H9 (cell line): Measurements from ENCODE around the gene KIF21B. TPM values are rescaled to one million over a fixed set of nuclear protein-coding genes. Genes with fewer than 3 reads are reported as not detected.

Experiments
- DNase-seq: peaks from one replicate; pipeline ENCODE4 v3.0.0-alpha.2; 2017
- H2AFZ ChIP-seq: one replicate; pipeline ENCODE4 v1.6.1; 2013; ENCODE audit warnings: mild to moderate bottlenecking, low read length, control low read depth, moderate library complexity
- H2AK5ac ChIP-seq: 2 replicates; pipeline ENCODE4 v1.6.1; 2013; ENCODE audit warnings: low read length, control low read depth, mixed read lengths; ENCODE audit not compliant: insufficient read length
- H2BK120ac ChIP-seq: one replicate; pipeline ENCODE4 v1.6.1; 2013; ENCODE audit warnings: low read depth, mild to moderate bottlenecking, low read length, control low read depth, inconsistent platforms; ENCODE audit not compliant: poor library complexity, severe bottlenecking
- H2BK12ac ChIP-seq: 2 replicates; pipeline ENCODE4 v1.6.1; 2013; ENCODE audit warnings: low read length, control low read depth, mixed read lengths, low read depth; ENCODE audit not compliant: insufficient read length
- H2BK15ac ChIP-seq: 2 replicates; pipeline ENCODE4 v1.6.1; 2013; ENCODE audit warnings: low read depth, low read length, control low read depth
- H2BK20ac ChIP-seq: one replicate; pipeline ENCODE4 v1.6.1; 2013; ENCODE audit warnings: low read depth, mild to moderate bottlenecking, low read length, control low read depth, inconsistent platforms; ENCODE audit not compliant: poor library complexity, severe bottlenecking
- H2BK5ac ChIP-seq: 2 replicates; pipeline ENCODE4 v1.6.1; 2013; ENCODE audit warnings: low read length, control low read depth, mixed read lengths; ENCODE audit not compliant: insufficient read length
- H3K14ac ChIP-seq: 2 replicates; pipeline ENCODE4 v1.6.1; 2013; ENCODE audit warnings: low read length, control low read depth; ENCODE audit not compliant: insufficient read depth
- H3K18ac ChIP-seq: 2 replicates; pipeline ENCODE4 v1.6.1; 2013; ENCODE audit warnings: low read depth, mild to moderate bottlenecking, mixed read lengths, low read length, control low read depth; ENCODE audit not compliant: insufficient read length
- H3K23ac ChIP-seq: 2 replicates; pipeline ENCODE4 v1.6.1; 2013; ENCODE audit warnings: low read length, control low read depth, mixed read lengths, low read depth; ENCODE audit not compliant: insufficient read length
- H3K23me2 ChIP-seq: 2 replicates; pipeline ENCODE4 v1.6.1; 2013; ENCODE audit warnings: low read depth, mild to moderate bottlenecking, mixed read lengths, low read length, control low read depth; ENCODE audit not compliant: insufficient read length, poor library complexity, severe bottlenecking
- H3K27ac ChIP-seq: 2 replicates; pipeline ENCODE4 v1.5.1; 2013; ENCODE audit warnings: low read length, control low read depth, mixed read lengths, low read depth; ENCODE audit not compliant: insufficient read length
- H3K27me3 ChIP-seq: 2 replicates; pipeline ENCODE4 v1.6.1; 2013; ENCODE audit warnings: low read length, control low read depth, inconsistent platforms; ENCODE audit not compliant: insufficient read depth
- H3K4ac ChIP-seq: 2 replicates; pipeline ENCODE4 v1.6.1; 2013; ENCODE audit warnings: low read depth, mild to moderate bottlenecking, control low read depth, inconsistent platforms, low read length, moderate library complexity
- H3K4me1 ChIP-seq: 2 replicates; pipeline ENCODE4 v1.6.1; 2013; ENCODE audit warnings: low read length, control low read depth, inconsistent platforms; ENCODE audit not compliant: insufficient read depth
- H3K4me2 ChIP-seq: 2 replicates; pipeline ENCODE4 v1.6.1; 2013; ENCODE audit warnings: low read length, control low read depth, mixed read lengths; ENCODE audit not compliant: insufficient read length, insufficient read depth
- H3K56ac ChIP-seq: 2 replicates; pipeline ENCODE4 v1.6.1; 2013; ENCODE audit warnings: low read depth, mild to moderate bottlenecking, mixed read lengths, low read length, control low read depth; ENCODE audit not compliant: insufficient read length
- H3K79me1 ChIP-seq: 2 replicates; pipeline ENCODE4 v1.6.1; 2013; ENCODE audit warnings: low read depth, mild to moderate bottlenecking, moderate library complexity, low read length, control low read depth, inconsistent platforms; ENCODE audit not compliant: insufficient read depth, poor library complexity, severe bottlenecking
- H3K79me2 ChIP-seq: 2 replicates; pipeline ENCODE4 v1.6.1; 2013; ENCODE audit warnings: low read length, control low read depth, inconsistent platforms; ENCODE audit not compliant: insufficient read depth
- H3K9ac ChIP-seq: 2 replicates; pipeline ENCODE4 v1.6.1; 2013; ENCODE audit warnings: low read length, control low read depth, mixed read lengths; ENCODE audit not compliant: insufficient read length; ENCODE audit errors: extremely low read depth
- H3K9me3 ChIP-seq: one replicate; pipeline ENCODE4 v1.6.1; 2013; ENCODE audit warnings: low read depth, low read length, inconsistent platforms; ENCODE audit not compliant: control insufficient read depth
- H3T11ph ChIP-seq: one replicate; pipeline ENCODE4 v1.6.1; 2013; ENCODE audit warnings: mild to moderate bottlenecking, low read length, control low read depth, inconsistent platforms
- H4K20me1 ChIP-seq: one replicate; pipeline ENCODE4 v1.6.1; 2013; ENCODE audit not compliant: control insufficient read depth, insufficient read length, insufficient read depth
- H4K5ac ChIP-seq: 2 replicates; pipeline ENCODE4 v1.6.1; 2013; ENCODE audit warnings: low read depth, mild to moderate bottlenecking, mixed read lengths, low read length, control low read depth; ENCODE audit not compliant: insufficient read length
- H4K8ac ChIP-seq: replicated peaks from 2 replicates; pipeline ENCODE4 v1.6.1; 2013; ENCODE audit warnings: low read length, control low read depth, mixed read lengths, low read depth; ENCODE audit not compliant: insufficient read length
- H4K91ac ChIP-seq: 2 replicates; pipeline ENCODE4 v1.6.1; 2013; ENCODE audit warnings: low read depth, mild to moderate bottlenecking, moderate library complexity, mixed read lengths, low read length, control low read depth; ENCODE audit not compliant: insufficient read length
- H3K27ac Mint-ChIP-seq, 3 experiments: 2 replicates in 2 of 3; 3 replicates in 1 of 3; pipeline ENCODE4 v1.8.0; 2020 to 2021; ENCODE audit warnings: mixed read lengths in 3 of 3, mild to moderate bottlenecking in 1 of 3, moderate library complexity in 1 of 3
- H3K27me3 Mint-ChIP-seq: 2 replicates; pipeline ENCODE4 v1.8.0; 2021; ENCODE audit warnings: low read depth, mild to moderate bottlenecking, moderate library complexity, mixed read lengths
- H3K36me3 Mint-ChIP-seq, 3 experiments: 2 replicates in 2 of 3; 3 replicates in 1 of 3; pipeline ENCODE4 v1.8.0; 2020 to 2021; ENCODE audit warnings: low read depth in 3 of 3, mixed read lengths in 3 of 3; ENCODE audit not compliant: insufficient read depth in 1 of 3
- H3K4me1 Mint-ChIP-seq, 2 experiments: 2 replicates each; pipeline ENCODE4 v1.8.0; 2020; ENCODE audit warnings: mixed read lengths in 2 of 2
- H3K4me3 Mint-ChIP-seq, 2 experiments: 2 replicates in 1 of 2; 3 replicates in 1 of 2; pipeline ENCODE4 v1.8.0; 2020 to 2021; ENCODE audit warnings: mild to moderate bottlenecking in 2 of 2, mixed read lengths in 2 of 2, moderate library complexity in 1 of 2
- H3K9me3 Mint-ChIP-seq, 2 experiments: 2 replicates in 1 of 2; 3 replicates in 1 of 2; pipeline ENCODE4 v1.8.0; 2020; ENCODE audit warnings: mild to moderate bottlenecking in 2 of 2, mixed read lengths in 2 of 2, moderate library complexity in 1 of 2
- CTCF ChIP-seq: fragments of 200-600 bp; sonication (generic); conservative IDR thresholded peaks from 3 replicates; pipeline ENCODE4 v1.8.0; 2021; ENCODE audit warnings: antibody characterized with exemption, mild to moderate bottlenecking
- WGBS: extraction: QIAGEN DNeasy Blood & Tissue Kit; methylation state at CpG from one replicate; pipeline ENCODE4 v1.1.7; 2013; ENCODE audit warnings: missing lambda C conversion rate, low lambda C conversion rate, mixed read lengths; ENCODE audit not compliant: insufficient read length; ENCODE audit errors: extremely low coverage; 5-methylcytosine and 5-hydroxymethylcytosine counted together
- total RNA-seq: library from RNA; stranded (reverse); gene quantifications from 2 replicates; pipeline ENCODE4 v1.2.1, GENCODE V29; 2021

KIF21B gene
- total RNA-seq, 1 experiment from 2014 or later: 7.5 TPM

GRCh38 chr1:200968469-200969410 is 54.8 kb downstream of the KIF21B start:
- Histone ChIP-seq H2BK20ac (no peak overlapping the region), H3K14ac (no peak overlapping the region), H4K8ac (no peak overlapping the region), H3K27me3 (no peaks in the 10 kb centered on the region), H2BK15ac (no peak overlapping the region), H3K4me2 (no peak overlapping the region), H3K4ac (no peak overlapping the region), H2BK12ac (no peak overlapping the region), H3K79me2 (no peaks in the 10 kb centered on the region), H2AFZ (no peak overlapping the region), H2AK5ac (no peak overlapping the region), H3K79me1 (no peaks in the 10 kb centered on the region), H4K20me1 (no peaks in the 10 kb centered on the region), H3K18ac (no peak overlapping the region), H3K9me3 (no peaks in the 10 kb centered on the region), H4K5ac (no peak overlapping the region), H2BK120ac (no peak overlapping the region), H4K91ac (no peak overlapping the region), H3K23ac (no peak overlapping the region), H3K9ac (no peak overlapping the region), H3K56ac (no peak overlapping the region), H3K27ac (no peak overlapping the region), H2BK5ac (no peak overlapping the region), H3K4me1 (no peaks in the 10 kb centered on the region), H3K23me2 (no peaks in the 10 kb centered on the region), H3T11ph (no peak overlapping the region)
- H3K4me1 Mint-ChIP-seq: peaks cover 0 to 3% of the 10 kb centered on the region in 2 experiments; a peak in 1 of 4 replicates
- no peaks in the 10 kb centered on the region; the same call in 1 of the 2 replicates for H3K27me3 Mint-ChIP-seq
- WGBS: no CpG with 5 or more reads among the region's 13 CpGs
- DNase-seq: no peak
- H3K27ac Mint-ChIP-seq: no peak overlapping the region
- no peak overlapping the region for H3K4me3 Mint-ChIP-seq
- TF ChIP-seq CTCF: no peak
- peaks cover 0 to 10% (median 4%) of the 10 kb centered on the region in 3 experiments; a peak in 5 of 7 replicates for H3K36me3 Mint-ChIP-seq
- no peaks in the 10 kb centered on the region for H3K9me3 Mint-ChIP-seq
